HK-2 (cell line): Measurements from ENCODE around the gene NTN1.

Experiments
- DNase-seq: peaks from one replicate; pipeline ENCODE4 v3.0.0-alpha.2; 2018; ENCODE audit not compliant: unreplicated experiment

NTN1 gene

DNA sequence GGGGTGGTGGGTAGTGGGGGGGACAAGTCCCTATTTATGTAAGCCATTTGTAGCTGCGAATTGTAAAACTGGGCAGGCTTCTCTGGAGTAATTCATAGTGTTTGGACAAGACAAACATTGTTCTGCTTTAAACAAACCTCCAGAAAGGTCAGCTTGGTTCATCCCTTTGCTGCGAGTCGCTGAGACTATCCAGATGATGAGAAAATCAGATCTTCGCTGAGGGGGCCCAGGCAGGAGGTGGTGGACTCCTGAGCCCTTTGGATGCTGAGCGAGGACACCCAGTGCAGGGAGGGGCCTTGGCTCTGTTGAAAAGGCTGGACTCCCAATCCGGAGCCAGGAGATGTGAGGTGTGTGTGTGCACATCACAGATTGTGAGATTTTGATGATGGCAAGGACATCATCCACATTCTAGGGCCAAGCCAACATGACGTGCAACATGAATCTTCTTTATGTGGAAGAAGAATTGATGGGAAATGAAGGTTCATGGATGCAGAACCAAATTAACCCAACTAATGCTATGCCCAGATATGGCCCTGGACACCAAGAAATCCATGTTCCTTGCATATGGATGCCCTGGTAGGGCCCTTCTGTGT, 15.0 kb upstream of the NTN1 start:
- no peak for DNase-seq

DNA sequence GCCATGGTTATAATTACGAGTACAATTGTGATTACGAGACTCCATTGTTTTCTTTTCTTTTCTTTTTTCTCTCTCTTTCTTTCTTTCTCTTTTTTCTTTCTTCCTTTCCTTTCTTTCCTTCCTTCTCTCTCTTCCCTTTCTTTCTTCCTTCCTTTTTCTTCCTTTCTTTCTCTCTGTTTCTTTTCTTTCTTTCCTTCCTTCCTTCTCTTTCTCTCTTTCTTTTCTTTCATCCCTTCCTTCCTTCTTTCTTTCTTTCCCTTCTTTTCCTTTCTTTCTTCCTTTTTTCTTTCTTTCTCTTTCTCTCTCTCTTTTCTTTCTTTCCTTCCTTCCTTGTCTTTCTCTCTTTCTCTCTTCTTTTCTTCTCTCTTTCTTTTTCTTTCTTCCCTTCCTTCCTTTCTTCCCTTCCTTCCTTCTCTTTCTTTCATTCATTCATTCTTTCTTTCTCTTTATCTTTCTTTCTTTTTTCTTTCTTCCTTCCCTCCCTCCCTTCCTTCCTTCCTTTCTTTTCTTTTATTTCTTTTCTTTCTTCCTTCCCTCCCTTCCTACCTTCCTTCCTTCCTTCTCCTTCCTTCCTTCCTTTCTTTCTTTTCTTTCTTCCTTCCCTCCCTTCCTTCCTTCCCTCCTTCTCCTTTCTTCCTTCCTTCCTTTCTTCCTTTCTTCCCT, 14.1 kb upstream of the NTN1 start:
- no peak for DNase-seq

DNA sequence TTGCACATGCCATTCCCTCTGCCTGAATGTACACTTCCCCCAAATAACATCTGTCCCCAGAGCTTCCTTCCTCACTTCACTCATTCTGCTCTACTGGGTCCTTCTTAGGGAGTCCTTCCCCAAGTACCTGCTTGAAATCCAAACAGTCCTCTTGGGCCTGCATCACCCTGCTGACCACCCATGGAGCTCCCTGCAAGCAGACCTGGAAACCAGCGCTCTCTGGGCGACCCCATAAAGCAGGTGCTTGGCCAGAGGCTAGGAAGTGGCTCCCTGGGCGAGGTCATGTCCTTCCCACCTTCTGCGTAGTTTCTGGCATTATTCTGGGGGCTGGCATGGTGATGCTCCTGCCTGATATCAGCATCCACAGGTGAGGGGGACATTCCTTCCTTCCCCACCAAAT, 12.2 kb upstream of the NTN1 start:
- DNase-seq, result no peak

DNA sequence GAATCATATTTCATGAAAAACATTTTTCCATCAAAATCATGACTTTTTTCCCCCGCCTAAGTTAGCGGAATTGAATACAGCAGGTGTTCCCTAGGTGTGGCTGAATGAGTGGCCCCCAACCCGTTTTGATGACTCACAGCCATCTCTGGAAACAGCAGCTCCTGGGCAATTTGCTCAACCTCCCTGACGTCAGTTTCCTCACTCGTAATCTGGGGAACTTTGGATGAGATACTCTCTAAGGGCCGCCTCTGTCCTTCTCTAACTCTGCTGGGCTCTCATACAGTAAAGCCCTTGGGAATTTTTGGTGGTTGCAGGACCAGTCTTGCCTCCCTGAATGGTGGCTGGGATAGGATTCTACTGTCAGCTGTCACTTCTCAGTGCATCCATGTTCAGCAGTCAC, 11.6 kb upstream of the NTN1 start:
- no peak for DNase-seq

DNA sequence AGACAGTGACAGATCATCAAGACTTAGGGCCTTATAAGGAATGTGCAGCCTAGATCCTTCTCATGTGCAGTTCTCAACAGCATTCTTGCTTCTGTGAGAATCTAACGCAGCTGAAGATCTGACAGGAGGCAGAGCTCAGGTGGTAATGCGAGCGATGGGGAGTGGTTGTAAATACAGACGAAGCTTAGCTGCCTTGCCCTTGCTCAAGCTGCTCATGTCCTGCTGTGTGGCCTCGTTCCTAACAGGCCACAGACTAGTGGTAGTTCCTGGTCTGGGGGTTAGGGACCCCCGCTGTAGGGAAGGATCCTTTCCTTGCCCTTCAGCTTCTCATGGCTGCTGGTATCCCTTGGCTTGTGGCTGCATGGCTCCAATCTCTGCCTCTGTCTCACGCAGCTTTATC, 10.3 kb upstream of the NTN1 start:
- DNase-seq, result no peak

DNA sequence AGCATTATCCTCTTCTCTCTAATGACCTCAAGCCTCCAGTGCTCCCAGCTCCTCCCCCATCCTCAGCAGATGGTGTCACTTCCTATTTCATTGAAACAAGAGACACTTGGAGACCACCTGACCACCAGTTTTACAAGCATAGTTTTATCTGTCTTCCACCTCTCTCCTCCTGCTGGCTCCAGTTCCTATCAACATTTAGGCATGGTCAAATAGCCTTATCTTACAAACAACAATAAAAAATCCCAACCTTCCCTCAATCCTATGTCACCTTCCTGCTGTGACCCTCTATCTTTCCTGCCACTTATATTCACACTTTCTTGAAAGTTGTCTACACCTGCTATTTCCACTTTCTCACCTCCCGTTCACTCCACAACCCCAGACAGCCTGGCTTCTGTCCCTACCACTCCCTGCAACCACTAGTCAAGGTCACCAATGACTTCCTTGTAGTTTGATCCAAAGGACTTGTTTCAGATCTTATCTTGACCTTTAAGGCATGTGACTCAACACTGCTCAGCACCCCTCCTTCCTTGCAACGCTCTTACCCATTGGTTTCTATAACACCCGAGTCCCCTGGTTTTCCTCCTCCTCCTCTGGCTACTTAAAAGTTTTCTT, 4.3 kb upstream of the NTN1 start:
- no peak for DNase-seq

DNA sequence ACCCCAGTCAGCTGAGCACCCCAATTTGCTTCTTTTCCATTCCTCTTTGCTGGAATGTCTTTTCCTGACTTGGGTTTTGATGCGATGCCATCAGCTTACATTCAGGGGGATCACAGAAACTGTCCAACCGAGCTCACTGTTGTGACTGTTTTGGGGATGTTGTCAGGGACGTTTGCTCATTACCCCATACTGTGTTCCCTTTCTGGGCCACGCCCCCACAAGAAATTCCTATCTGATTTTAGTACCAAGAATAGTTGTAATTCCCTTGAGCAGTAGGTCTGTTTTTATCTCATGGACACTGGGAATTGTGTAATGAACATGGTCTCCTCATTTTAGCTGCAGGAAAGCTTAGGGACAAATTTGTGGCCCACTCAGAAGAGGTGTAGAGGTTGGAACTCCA, 2.6 kb upstream of the NTN1 start:
- no peak for DNase-seq

DNA sequence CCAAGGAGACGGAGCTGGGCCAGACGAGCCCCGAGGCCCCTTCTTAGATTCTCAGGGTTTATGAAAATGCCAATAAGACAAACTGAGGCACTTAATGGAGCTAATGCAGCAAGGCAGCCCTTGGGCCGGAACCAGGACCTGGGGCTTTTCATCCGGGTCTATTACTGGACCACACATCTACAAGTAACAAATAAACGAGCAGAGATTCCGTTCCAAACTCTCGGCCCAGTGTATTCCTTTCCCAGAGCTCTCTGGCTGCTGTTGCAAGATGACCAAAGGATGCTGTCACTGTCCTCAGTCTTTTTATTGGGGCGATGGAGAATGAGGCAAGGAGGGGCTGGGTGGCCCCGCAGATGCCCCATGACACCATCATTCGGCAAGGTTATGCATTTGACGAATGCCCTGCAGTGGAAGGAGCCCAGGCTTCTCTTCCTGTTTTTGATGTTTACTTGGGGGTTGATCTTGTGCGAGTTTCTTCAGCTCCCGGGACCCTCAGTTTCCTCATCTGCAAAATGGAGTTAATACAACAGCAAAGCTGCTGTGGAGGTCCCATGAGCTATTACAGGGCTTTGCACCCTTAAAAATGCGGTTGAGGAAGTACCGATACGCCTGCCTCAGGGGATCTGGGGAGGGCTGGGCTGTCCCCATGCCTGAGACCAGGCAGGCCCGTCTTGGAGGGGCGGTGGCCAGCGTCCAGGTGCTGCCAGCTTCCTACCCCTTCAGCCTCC, 1.1 kb upstream of the NTN1 start:
- DNase-seq, result no peak

DNA sequence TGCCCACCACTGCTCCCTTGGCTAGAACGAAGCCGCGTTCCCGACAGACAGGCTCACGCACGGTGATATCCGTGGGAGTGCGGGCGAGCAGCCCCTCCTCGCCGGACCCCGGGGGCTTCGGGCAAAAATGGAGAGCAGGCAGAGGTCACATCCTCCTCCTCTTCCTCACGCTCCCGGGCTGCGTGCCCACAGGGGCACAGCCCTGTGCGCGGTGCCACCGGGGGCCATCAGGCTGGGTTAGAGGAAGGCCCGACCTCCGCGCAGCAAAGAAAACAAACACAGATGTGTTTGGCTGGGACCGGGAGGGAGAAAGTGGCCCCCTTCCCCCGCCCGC, 519 bp upstream of the NTN1 start:
- no peak for DNase-seq

DNA sequence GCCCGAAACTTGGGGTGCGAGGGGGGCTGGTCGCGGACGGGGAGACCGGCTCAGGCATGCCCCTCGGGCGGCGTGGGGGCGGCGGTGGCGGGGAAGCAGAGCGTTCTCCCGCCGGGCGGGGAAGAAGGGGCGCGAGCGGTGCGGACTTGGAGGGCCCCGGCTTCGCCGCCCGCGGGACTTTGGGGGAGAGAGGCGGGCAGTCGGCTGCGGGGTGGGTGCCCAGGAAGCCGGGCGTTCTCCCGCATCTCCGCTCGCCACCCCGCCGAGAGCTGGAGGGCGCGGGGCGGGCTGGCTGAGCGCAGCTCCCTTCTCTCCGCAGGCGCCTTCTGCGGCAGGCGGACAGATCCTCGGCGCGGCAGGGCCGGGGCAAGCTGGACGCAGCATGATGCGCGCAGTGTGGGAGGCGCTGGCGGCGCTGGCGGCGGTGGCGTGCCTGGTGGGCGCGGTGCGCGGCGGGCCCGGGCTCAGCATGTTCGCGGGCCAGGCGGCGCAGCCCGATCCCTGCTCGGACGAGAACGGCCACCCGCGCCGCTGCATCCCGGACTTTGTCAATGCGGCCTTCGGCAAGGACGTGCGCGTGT, 772 bp downstream of the NTN1 start:
- DNase-seq, result no peak

DNA sequence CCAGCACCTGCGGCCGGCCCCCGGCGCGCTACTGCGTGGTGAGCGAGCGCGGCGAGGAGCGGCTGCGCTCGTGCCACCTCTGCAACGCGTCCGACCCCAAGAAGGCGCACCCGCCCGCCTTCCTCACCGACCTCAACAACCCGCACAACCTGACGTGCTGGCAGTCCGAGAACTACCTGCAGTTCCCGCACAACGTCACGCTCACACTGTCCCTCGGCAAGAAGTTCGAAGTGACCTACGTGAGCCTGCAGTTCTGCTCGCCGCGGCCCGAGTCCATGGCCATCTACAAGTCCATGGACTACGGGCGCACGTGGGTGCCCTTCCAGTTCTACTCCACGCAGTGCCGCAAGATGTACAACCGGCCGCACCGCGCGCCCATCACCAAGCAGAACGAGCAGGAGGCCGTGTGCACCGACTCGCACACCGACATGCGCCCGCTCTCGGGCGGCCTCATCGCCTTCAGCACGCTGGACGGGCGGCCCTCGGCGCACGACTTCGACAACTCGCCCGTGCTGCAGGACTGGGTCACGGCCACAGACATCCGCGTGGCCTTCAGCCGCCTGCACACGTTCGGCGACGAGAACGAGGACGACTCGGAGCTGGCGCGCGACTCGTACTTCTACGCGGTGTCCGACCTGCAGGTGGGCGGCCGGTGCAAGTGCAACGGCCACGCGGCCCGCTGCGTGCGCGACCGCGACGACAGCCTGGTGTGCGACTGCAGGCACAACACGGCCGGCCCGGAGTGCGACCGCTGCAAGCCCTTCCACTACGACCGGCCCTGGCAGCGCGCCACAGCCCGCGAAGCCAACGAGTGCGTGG, 1.5 kb downstream of the NTN1 start:
- DNase-seq, result no peak

DNA sequence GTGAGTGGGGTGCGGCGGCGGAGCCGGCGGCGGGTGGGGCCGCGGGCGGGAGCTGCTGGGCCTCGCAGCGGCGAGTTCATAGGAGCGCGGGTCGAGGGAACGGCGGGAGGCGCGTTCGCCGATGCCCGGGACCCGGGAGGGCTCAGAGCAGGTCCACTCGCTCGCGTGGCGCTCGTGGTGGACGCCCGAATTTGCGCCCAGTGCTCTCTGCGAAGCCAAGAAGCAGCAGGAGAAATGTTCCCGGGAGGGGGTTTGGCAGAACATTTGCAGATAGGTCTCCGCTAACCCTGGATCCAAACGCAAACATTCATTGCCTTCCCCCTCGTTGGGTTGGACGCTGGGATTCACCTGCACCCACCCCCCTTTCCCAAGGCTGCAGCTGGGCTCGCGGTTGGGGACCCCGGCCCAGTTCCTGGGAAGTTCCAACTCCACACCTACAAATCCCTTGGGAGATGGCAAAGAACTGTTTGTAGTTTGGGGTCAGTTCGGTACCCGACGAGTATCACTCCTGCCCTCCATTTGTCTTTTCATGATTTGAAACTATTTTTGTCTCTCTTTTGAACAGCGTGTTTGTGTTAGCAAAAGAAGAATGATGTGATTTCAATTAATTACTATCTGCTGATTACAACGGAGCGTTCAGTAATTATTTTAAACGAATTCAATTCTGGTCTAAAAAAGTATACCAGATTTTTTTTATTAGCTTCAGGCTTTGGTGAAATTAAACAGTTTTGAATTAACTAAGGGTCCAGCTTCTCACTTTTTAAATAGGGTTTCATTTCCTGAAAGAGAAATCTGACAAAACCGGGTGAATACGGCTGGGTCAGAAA, 2.3 kb downstream of the NTN1 start:
- no peak for DNase-seq

DNA sequence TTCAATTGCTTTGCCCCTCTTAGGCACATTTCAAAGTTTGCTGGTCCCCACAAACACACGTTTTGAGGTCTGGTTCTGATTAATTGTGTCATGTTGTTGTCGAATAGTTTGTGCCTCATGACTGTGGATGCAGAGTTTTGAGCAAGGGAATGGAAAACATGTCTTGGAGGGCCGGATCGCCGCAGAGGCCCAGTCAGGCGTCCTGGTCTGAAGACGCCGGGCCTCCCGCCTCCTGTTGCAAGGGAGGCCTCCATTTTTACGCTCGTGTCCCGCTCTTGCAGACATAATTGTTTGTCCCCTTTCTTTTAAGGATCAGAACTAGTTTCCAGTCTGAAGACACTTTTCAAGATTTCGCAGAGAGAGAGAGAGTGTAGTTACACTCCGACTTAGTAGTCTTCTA, 3.2 kb downstream of the NTN1 start:
- DNase-seq, result no peak

DNA sequence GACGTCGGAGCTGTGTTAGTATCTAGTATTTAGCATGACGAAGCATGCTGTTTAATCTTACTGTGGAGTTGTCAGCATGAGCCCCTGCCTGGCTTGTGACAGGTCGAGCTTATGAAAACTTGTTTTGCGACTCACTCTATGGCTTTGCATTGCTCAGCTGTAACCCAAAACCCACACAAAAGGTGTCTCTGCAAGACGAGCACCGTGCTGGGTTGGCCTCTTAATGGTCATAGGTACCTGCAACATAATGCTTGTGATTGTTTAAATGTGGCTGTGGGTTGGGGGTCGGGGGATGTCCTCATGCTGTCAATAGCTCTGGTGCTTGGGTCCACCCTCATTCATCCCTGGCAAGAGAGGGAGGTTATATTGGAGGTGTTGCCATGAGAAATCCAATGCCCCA, 5.4 kb downstream of the NTN1 start:
- no peak for DNase-seq

DNA sequence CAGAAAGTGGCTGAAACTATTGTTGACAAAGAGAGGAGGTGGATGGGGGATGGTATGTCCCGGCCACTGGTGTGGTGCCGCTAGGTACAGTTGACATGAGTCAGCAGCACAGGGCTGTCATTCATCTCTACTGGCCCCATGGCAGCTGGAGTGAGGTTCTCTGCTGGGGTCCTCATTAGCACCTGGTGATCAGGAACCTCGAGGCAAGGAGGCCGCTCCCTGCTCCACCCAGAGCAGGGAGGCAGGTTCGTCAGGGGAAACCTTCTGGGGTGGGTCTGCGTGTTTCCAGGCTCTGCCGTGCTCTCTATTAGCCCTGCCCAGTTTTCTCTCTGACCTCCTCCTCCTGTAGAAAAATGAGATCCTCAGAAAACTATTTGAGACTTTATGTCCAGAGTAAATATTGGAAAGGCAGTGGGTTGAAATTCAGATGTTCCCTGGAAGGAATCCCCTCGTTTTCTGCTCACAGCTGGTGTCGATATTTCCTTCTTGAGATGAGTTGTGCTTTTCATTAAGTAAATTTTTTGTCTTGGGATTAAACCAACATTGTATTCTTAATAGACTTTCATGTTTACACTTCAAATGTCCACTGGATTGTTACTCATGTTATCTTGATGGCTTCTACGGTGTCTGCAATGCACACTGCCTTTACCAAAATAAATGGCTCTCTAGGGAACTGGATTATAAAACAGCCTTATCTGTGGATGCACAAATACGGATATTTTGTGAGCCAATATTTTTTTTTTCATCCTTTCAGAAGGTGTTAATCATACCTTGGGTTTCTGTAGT, 7.1 kb downstream of the NTN1 start:
- DNase-seq, result no peak

DNA sequence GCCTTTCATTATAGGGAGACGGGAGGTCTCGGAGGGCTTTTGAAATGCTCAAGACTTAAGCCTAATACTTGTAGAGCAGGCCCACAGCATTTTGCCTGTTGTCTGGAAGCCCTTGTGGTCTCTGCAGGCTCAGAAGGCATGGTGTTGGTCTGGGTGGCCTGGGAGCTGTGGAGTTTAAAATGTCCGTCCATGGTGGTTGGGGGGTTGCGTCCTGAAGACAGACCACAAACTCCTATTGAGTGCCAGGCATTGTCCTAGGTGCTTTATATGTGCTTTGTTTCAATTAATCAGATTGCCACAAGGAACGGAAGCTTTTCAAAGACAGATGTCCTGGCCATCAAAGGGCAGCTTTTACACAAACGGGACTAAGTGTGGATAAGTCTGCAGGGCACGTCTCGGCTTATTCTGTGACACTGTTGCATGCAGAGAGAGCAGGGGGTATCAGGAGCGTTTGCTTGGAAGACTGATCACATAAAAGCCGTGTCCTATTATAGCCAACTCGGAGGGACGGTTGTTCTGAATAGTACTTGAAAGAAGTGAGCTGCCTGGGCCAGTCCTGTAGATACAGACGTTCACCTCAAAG, 7.8 kb downstream of the NTN1 start:
- no peak for DNase-seq

DNA sequence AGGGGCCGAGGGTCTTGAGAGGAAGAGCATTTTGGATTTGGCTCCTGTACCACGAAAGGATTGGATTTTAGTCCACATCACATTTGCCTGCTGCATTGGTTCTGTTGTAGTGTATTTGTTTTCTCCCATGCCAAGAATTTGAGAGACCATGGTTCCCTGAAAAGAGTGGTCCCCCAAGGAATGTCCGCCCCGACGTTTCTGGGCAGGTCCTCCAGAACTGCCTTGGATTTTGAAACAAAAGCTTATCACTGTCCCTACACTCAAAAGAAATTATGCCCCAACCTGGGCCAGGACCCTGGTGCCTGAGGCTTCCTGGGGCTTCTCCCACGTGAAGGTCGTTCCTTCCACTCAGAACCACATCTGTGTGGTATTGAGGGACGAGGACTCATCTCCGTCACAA, 10.8 kb downstream of the NTN1 start:
- DNase-seq, result no peak

DNA sequence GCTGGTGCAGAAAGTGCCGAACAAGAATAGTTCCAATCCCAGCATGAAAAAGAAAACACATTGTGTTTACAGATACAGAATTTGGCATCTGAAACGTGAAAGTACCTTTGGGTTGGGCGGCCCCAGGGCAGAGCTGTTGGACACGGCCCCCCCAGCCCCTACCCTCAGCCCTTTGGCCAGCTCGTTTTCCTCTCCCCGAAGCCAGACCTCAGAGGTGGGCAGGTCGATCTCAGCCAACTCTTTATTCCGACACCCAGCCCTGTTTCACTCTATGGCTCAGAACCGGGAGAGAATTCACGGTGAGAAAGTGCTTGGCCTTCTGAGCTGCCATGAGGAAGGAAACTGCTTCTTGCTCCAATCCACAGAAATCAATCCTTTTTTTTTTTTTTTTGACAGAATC, 11.3 kb downstream of the NTN1 start:
- DNase-seq, result no peak

DNA sequence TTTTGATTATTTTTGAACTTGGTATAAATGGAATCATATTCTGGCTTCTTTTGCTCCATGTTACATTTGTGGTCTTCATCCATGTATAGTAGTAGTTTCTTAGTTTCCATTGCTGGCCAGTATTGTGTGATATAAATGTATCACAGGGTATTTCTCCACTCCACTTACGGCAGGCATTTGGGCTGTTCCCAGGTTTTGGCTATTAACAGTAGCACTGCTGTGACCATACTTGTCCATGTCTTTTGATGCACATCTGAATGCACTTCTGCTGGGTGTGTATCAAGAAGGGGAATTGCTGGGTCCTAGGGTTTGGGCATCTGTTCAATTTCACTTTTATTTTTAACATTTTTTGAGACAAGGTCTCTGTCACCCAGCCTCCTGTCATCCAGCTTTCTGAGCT, 13.9 kb downstream of the NTN1 start:
- DNase-seq, result no peak

DNA sequence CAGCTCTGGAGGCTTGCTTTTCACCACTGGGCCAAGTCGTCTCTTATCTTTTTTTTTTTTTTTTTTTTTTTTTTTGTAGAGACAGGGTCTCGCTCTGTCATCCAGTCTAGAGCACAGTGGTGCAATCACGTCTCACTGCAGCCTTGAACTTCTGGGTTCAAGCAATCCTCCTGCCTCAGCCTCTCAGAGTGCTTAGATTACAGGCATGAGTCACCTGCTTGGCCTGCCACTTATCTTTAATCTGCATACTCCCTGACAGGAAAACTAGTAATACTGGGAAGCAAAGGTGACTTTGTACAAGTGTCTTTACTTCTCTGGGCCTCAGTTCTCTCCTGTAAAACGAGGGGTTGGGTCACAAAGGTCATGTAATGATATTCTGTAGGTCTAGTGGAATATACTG, 15.0 kb downstream of the NTN1 start:
- no peak for DNase-seq
